SK-N-SH (cell line): ENCODE measurements around the gene PRDM15. TPM values are rescaled to one million over a fixed set of nuclear protein-coding genes. Genes with fewer than 3 reads are reported as not detected.

ENCODE experiments used
- CTCF ChIA-PET: fragments of 300-600, 350-600 bp; formaldehyde crosslinking; extraction: SDS; loops from one replicate; lab custom pipeline; 2021; lab: Yijun Ruan, JAX
- POLR2A ChIA-PET: fragments of 350-600 bp; sonication (Branson Sonifier 250); formaldehyde crosslinking; extraction: SDS; loops from one replicate; lab custom pipeline; 2020; ENCODE audit warnings: antibody characterized with exemption, inconsistent platforms; lab: Yijun Ruan, JAX
- DNase-seq: peaks from one replicate; pipeline ENCODE4 v3.0.0; 2012
- H2AFZ ChIP-seq: fragments of 200-600 bp; sonication (generic); 2 replicates; pipeline ENCODE4 v1.8.1; 2016; ENCODE audit warnings: antibody characterized with exemption, mild to moderate bottlenecking, low read depth
- H3F3A ChIP-seq: fragments of 200-600 bp; sonication (generic); replicated peaks from 2 replicates; pipeline ENCODE3; 2016; ENCODE audit warnings: antibody characterized with exemption, mild to moderate bottlenecking; ENCODE audit not compliant: insufficient read depth
- H3K27ac ChIP-seq, 2 experiments: fragments of 200-500 bp in 1 of 2; fragments of 200-600 bp in 1 of 2; sonication (Bioruptor generic) in 1 of 2; sonication (generic), shearing (Covaris generic) in 1 of 2; 2 replicates each; pipeline versions ENCODE4 v1.5.1 to v1.6.1; 2014 to 2016; ENCODE audit warnings: low read depth in 2 of 2, inconsistent platforms in 1 of 2, low read length in 1 of 2, mild to moderate bottlenecking in 1 of 2, mixed read lengths in 1 of 2
- H3K27me3 ChIP-seq: fragments of 200-600 bp; sonication (generic), shearing (Covaris generic); 2 replicates; pipeline ENCODE4 v1.6.1; 2016; ENCODE audit warnings: mixed run types; ENCODE audit not compliant: insufficient read depth
- H3K36me3 ChIP-seq, 2 experiments: fragments of 200-500 bp in 1 of 2; fragments of 200-600 bp in 1 of 2; sonication (Bioruptor generic) in 1 of 2; sonication (generic) in 1 of 2; replicated peaks in 1 of 2; 2 replicates each; pipeline versions ENCODE3 to v1.5.1; 2014 to 2016; ENCODE audit warnings: low read length in 1 of 2, mild to moderate bottlenecking in 1 of 2; ENCODE audit not compliant: insufficient read depth in 2 of 2, control insufficient read depth in 1 of 2
- H3K4me1 ChIP-seq, 2 experiments: fragments of 200-500 bp in 1 of 2; fragments of 200-600 bp in 1 of 2; sonication (Bioruptor generic) in 1 of 2; sonication (generic), shearing (Covaris generic) in 1 of 2; 2 replicates each; pipeline versions ENCODE4 v1.5.1 to v1.6.1; 2014 to 2016; ENCODE audit warnings: low read depth in 1 of 2, low read length in 1 of 2, mixed run types in 1 of 2; ENCODE audit not compliant: insufficient read depth in 2 of 2, control insufficient read depth in 1 of 2
- H3K4me2 ChIP-seq: fragments of 200-600 bp; sonication (generic), shearing (Covaris generic); 2 replicates; pipeline ENCODE4 v1.6.1; 2017; ENCODE audit warnings: mixed run types
- H3K4me3 ChIP-seq, 2 experiments: fragments of 200-500 bp in 1 of 2; fragments of 200-600 bp in 1 of 2; sonication (Bioruptor generic) in 1 of 2; sonication (generic), shearing (Covaris generic) in 1 of 2; 2 replicates each; pipeline versions ENCODE4 v1.5.1 to v1.8.1; 2014 to 2016; ENCODE audit warnings: low read depth in 2 of 2, inconsistent platforms in 1 of 2, low read length in 1 of 2, mild to moderate bottlenecking in 1 of 2, mixed read lengths in 1 of 2, moderate library complexity in 1 of 2
- H3K79me2 ChIP-seq: fragments of 200-600 bp; sonication (generic); 2 replicates; pipeline ENCODE4 v1.8.1; 2017; ENCODE audit warnings: mild to moderate bottlenecking; ENCODE audit not compliant: insufficient read depth
- H3K9ac ChIP-seq: fragments of 200-600 bp; sonication (generic); 2 replicates; pipeline ENCODE4 v1.6.1; 2017; ENCODE audit warnings: mixed run types
- H3K9me2 ChIP-seq: fragments of 200-600 bp; sonication (generic); 2 replicates; pipeline ENCODE4 v1.6.1; 2017; ENCODE audit warnings: mixed run types
- H3K9me3 ChIP-seq: fragments of 200-600 bp; sonication (generic); 2 replicates; pipeline ENCODE4 v1.6.1; 2017; ENCODE audit warnings: mixed run types, mild to moderate bottlenecking, moderate library complexity
- H4K20me1 ChIP-seq: fragments of 200-600 bp; sonication (generic); 2 replicates; pipeline ENCODE4 v1.6.1; 2017; ENCODE audit warnings: mild to moderate bottlenecking, mixed run types; ENCODE audit not compliant: insufficient read depth
- CTCF ChIP-seq: fragments of 200-600 bp; sonication (generic); IDR thresholded peaks from 2 replicates; pipeline ENCODE4 v1.6.1; 2017; ENCODE audit warnings: antibody characterized with exemption, mild to moderate bottlenecking, moderate library complexity
- ELF1 ChIP-seq: IDR thresholded peaks from 2 replicates; pipeline ENCODE4 v1.4.0; 2012
- EZH2phosphoT487 ChIP-seq: fragments of 200-600 bp; sonication (generic); IDR thresholded peaks from 2 replicates; pipeline ENCODE4 v1.6.1; 2017; ENCODE audit warnings: low read depth, mixed run types, mild to moderate bottlenecking, antibody characterized with exemption, moderate library complexity, borderline replicate concordance
- FOXJ3 ChIP-seq: sonication (generic); formaldehyde crosslinking; IDR thresholded peaks from 2 replicates; pipeline ENCODE4 v1.5.1; 2020; ENCODE audit warnings: mild to moderate bottlenecking, missing genetic modification reagents
- JUND ChIP-seq: IDR thresholded peaks from 2 replicates; pipeline ENCODE4 v1.4.0; 2012
- MAX ChIP-seq: IDR thresholded peaks from 2 replicates; pipeline ENCODE4 v1.4.0; 2012; ENCODE audit warnings: low read depth
- MXI1 ChIP-seq: IDR thresholded peaks from 2 replicates; pipeline ENCODE4 v1.6.1; 2012; ENCODE audit warnings: mild to moderate bottlenecking, low read depth, low read length, improper control_type of control experiment
- NFIC ChIP-seq: IDR thresholded peaks from 2 replicates; pipeline ENCODE4 v1.4.0; 2012; ENCODE audit warnings: borderline replicate concordance
- NRF1 ChIP-seq: IDR thresholded peaks from 2 replicates; pipeline ENCODE4 v1.6.1; 2012; ENCODE audit warnings: low read depth, mild to moderate bottlenecking, low read length
- SIN3A ChIP-seq: IDR thresholded peaks from 2 replicates; pipeline ENCODE4 v1.6.1; 2012; ENCODE audit warnings: low read depth, mild to moderate bottlenecking, low read length, moderate library complexity, borderline replicate concordance
- TAF1 ChIP-seq: IDR thresholded peaks from 2 replicates; pipeline ENCODE4 v1.6.1; 2012; ENCODE audit warnings: low read depth, mild to moderate bottlenecking, low read length, moderate library complexity, borderline replicate concordance
- TEAD4 ChIP-seq: IDR thresholded peaks from 2 replicates; pipeline ENCODE4 v1.4.0; 2012; ENCODE audit warnings: mild to moderate bottlenecking, borderline replicate concordance; ENCODE audit not compliant: insufficient read depth
- USF1 ChIP-seq: IDR thresholded peaks from 2 replicates; pipeline ENCODE4 v1.4.0; 2012; ENCODE audit warnings: low read depth, borderline replicate concordance
- WGBS: methylation state at CpG from one replicate; pipeline ENCODE4 v1.1.6; 2017; ENCODE audit warnings: low lambda C conversion rate; 5-methylcytosine and 5-hydroxymethylcytosine counted together
- polyA plus RNA-seq, 3 experiments: library from polyadenylated mRNA; depleted of rRNA; stranded (reverse); fragments of >200 nt; gene quantifications; 2 replicates each; pipeline ENCODE4 v1.2.3, GENCODE V29; 2012
- TF ChIP-seq, protein P1 (sequence below): fragments of 150-350 bp; IDR thresholded peaks from 2 replicates; pipeline ENCODE4 v1.6.1; 2017; ENCODE audit warnings: antibody characterized with exemption, low read length, low read depth, borderline replicate concordance
- TF ChIP-seq, protein P2 (sequence below): IDR thresholded peaks from 2 replicates; pipeline ENCODE4 v1.6.1; 2012; ENCODE audit warnings: mild to moderate bottlenecking, low read depth, low read length, moderate library complexity
- TF ChIP-seq, protein P3 (sequence below): IDR thresholded peaks from 2 replicates; pipeline ENCODE4; 2012

Gene PRDM15
- polyA plus RNA-seq, 1 of the 3 experiments (the other 2 are of a cell fraction) = 7.0 TPM

GRCh38 chr21:41854426-41854995 is 24.6 kb downstream of the PRDM15 start:
- CTCF ChIA-PET = no interaction called here
- no peak for DNase-seq
- Histone ChIP-seq H3K4me2 (no peak overlapping the region), H3K9me2 (no peaks in the 10 kb centered on the region), H3K36me3 (peaks cover 0 to 28% of the 10 kb centered on the region in 2 experiments), H3K9ac (no peak overlapping the region), H4K20me1 (no peaks in the 10 kb centered on the region), H3K9me3 (no peaks in the 10 kb centered on the region), H3F3A (no peaks in the 10 kb centered on the region), H2AFZ (no peak overlapping the region), H3K27me3 (no peaks in the 10 kb centered on the region), H3K27ac (no peak overlapping the region), H3K4me1 (no peaks in the 10 kb centered on the region), H3K4me3 (no peak overlapping the region), H3K79me2 (no peaks in the 10 kb centered on the region)
- POLR2A ChIA-PET = no interaction called here
- 98% methylated on average over 11 of the region's 31 CpGs for WGBS
- TF ChIP-seq TAF1 = no peak
- TF ChIP-seq EZH2phosphoT487 = no peak
- TF ChIP-seq SIN3A = no peak
- TF ChIP-seq FOXJ3 (CRISPR knock-in tag) = no peak
- TF ChIP-seq, protein P1, sequence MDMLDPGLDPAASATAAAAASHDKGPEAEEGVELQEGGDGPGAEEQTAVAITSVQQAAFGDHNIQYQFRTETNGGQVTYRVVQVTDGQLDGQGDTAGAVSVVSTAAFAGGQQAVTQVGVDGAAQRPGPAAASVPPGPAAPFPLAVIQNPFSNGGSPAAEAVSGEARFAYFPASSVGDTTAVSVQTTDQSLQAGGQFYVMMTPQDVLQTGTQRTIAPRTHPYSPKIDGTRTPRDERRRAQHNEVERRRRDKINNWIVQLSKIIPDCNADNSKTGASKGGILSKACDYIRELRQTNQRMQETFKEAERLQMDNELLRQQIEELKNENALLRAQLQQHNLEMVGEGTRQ = no peak
- TF ChIP-seq, protein P2, sequence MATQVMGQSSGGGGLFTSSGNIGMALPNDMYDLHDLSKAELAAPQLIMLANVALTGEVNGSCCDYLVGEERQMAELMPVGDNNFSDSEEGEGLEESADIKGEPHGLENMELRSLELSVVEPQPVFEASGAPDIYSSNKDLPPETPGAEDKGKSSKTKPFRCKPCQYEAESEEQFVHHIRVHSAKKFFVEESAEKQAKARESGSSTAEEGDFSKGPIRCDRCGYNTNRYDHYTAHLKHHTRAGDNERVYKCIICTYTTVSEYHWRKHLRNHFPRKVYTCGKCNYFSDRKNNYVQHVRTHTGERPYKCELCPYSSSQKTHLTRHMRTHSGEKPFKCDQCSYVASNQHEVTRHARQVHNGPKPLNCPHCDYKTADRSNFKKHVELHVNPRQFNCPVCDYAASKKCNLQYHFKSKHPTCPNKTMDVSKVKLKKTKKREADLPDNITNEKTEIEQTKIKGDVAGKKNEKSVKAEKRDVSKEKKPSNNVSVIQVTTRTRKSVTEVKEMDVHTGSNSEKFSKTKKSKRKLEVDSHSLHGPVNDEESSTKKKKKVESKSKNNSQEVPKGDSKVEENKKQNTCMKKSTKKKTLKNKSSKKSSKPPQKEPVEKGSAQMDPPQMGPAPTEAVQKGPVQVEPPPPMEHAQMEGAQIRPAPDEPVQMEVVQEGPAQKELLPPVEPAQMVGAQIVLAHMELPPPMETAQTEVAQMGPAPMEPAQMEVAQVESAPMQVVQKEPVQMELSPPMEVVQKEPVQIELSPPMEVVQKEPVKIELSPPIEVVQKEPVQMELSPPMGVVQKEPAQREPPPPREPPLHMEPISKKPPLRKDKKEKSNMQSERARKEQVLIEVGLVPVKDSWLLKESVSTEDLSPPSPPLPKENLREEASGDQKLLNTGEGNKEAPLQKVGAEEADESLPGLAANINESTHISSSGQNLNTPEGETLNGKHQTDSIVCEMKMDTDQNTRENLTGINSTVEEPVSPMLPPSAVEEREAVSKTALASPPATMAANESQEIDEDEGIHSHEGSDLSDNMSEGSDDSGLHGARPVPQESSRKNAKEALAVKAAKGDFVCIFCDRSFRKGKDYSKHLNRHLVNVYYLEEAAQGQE = no peak
- no peak for TF ChIP-seq MXI1
- TF ChIP-seq JUND = no peak
- TF ChIP-seq NFIC = no peak
- no peak for TF ChIP-seq TEAD4
- no peak for TF ChIP-seq CTCF
- TF ChIP-seq ELF1 = no peak
- TF ChIP-seq MAX = no peak
- TF ChIP-seq NRF1 = no peak
- TF ChIP-seq USF1 = no peak
- TF ChIP-seq, protein P3, sequence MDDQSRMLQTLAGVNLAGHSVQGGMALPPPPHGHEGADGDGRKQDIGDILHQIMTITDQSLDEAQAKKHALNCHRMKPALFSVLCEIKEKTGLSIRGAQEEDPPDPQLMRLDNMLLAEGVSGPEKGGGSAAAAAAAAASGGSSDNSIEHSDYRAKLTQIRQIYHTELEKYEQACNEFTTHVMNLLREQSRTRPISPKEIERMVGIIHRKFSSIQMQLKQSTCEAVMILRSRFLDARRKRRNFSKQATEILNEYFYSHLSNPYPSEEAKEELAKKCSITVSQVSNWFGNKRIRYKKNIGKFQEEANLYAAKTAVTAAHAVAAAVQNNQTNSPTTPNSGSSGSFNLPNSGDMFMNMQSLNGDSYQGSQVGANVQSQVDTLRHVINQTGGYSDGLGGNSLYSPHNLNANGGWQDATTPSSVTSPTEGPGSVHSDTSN = no peak
